ENCODE results near the gene MICAL1. TPM values are rescaled to one million over a fixed set of nuclear protein-coding genes. Genes with fewer than 3 reads are reported as not detected.

MICAL1 gene
- polyA plus RNA-seq, 1 donor from 2014 or later, result 54.2 TPM

- Histone ChIP-seq H4K20me1 (ENCODE audit: insufficient read depth) (no peaks in the 10 kb centered on the region), H3K9me3 (ENCODE audit: low read length) (no peaks in the 10 kb centered on the region), H3K4me2 (ENCODE audit: low read length) (no peak overlapping the region), H3K9me2 (ENCODE audit: insufficient read depth, low read length) (no peaks in the 10 kb centered on the region), H3K27ac (ENCODE audit: low read length) (no peak overlapping the region), H3K27me3 (ENCODE audit: insufficient read depth, low read depth, low read length) (no peaks in the 10 kb centered on the region), H3K9ac (ENCODE audit: low read length) (no peak overlapping the region), H3K4me3 (ENCODE audit: low read length) (no peak overlapping the region), H3K36me3 (ENCODE audit: insufficient read depth, low read length) (peaks cover 4% of the 10 kb centered on the region), H3F3A (ENCODE audit: insufficient read depth, low read length, poor library complexity, severe bottlenecking) (no peaks in the 10 kb centered on the region), H3K79me2 (replicated peaks; ENCODE audit: insufficient read depth, low read length) (no peaks in the 10 kb centered on the region), H2AFZ (ENCODE audit: low read depth, low read length) (no peak overlapping the region)
- TF ChIP-seq EP300 (conservative IDR thresholded peaks at IDR 0.05; ENCODE audit: poor library complexity, severe bottlenecking) (no peak), MXI1 (conservative IDR thresholded peaks at IDR 0.05; ENCODE audit: poor library complexity, severe bottlenecking) (no peak), EZH2 (IDR thresholded peaks at IDR 0.05; ENCODE audit: borderline replicate concordance, insufficient read depth, low read length, poor library complexity, severe bottlenecking) (no peak), POLR2AphosphoS5 (IDR thresholded peaks at IDR 0.05) (no peak), TAF1 (IDR thresholded peaks at IDR 0.05; ENCODE audit: low read depth) (no peak), RAD21 (conservative IDR thresholded peaks at IDR 0.05) (no peak), CTCF (IDR thresholded peaks at IDR 0.05; ENCODE audit: poor library complexity, severe bottlenecking) (no peak), REST (IDR thresholded peaks at IDR 0.05; ENCODE audit: borderline replicate concordance) (no peak), SMC3 (conservative IDR thresholded peaks at IDR 0.05; ENCODE audit: poor library complexity) (no peak)
Measured at GRCh38 chr6:109474995-109475394, 19.4 kb upstream of the MICAL1 start.

GRCh38 chr6:109473120-109473519, 17.5 kb upstream of the MICAL1 start:
- peaks cover 4% of the 10 kb centered on the region for H3K36me3 ChIP-seq (ENCODE audit: insufficient read depth, low read length)
- no peak overlapping the region for H3K27ac ChIP-seq (ENCODE audit: low read length)
- no peaks in the 10 kb centered on the region for H3K9me3 ChIP-seq (ENCODE audit: low read length)
- no peaks in the 10 kb centered on the region for H3F3A ChIP-seq (ENCODE audit: insufficient read depth, low read length, poor library complexity, severe bottlenecking)
- H3K27me3 ChIP-seq (ENCODE audit: insufficient read depth, low read depth, low read length), result no peaks in the 10 kb centered on the region
- H4K20me1 ChIP-seq (ENCODE audit: insufficient read depth), result no peaks in the 10 kb centered on the region
- TF ChIP-seq CTCF (IDR thresholded peaks at IDR 0.05; ENCODE audit: poor library complexity, severe bottlenecking) (no peak), TAF1 (IDR thresholded peaks at IDR 0.05; ENCODE audit: low read depth) (no peak)
- no peaks in the 10 kb centered on the region for H3K79me2 ChIP-seq (replicated peaks; ENCODE audit: insufficient read depth, low read length)
- no peaks in the 10 kb centered on the region for H3K9me2 ChIP-seq (ENCODE audit: insufficient read depth, low read length)
- H3K9ac ChIP-seq (ENCODE audit: low read length), result no peak overlapping the region
- H2AFZ ChIP-seq (ENCODE audit: low read depth, low read length), result no peak overlapping the region
- H3K4me2 ChIP-seq (ENCODE audit: low read length), result no peak overlapping the region
- H3K4me3 ChIP-seq (ENCODE audit: low read length), result no peak overlapping the region

Data from neural cell (in vitro differentiated cells).